ENCODE results near the gene PKD1L1. TPM values are rescaled to one million over a fixed set of nuclear protein-coding genes. Genes with fewer than 3 reads are reported as not detected.

PKD1L1 gene
- total RNA-seq, 1 experiment from 2014 or later, result 2.8 TPM

- H3K4me2 ChIP-seq (ENCODE audit: low read depth, low read length, poor library complexity, severe bottlenecking), result no peak overlapping the region
These were observed 101.1 kb downstream of the PKD1L1 start for GRCh38 chr7:47847207-47847606.

DNA sequence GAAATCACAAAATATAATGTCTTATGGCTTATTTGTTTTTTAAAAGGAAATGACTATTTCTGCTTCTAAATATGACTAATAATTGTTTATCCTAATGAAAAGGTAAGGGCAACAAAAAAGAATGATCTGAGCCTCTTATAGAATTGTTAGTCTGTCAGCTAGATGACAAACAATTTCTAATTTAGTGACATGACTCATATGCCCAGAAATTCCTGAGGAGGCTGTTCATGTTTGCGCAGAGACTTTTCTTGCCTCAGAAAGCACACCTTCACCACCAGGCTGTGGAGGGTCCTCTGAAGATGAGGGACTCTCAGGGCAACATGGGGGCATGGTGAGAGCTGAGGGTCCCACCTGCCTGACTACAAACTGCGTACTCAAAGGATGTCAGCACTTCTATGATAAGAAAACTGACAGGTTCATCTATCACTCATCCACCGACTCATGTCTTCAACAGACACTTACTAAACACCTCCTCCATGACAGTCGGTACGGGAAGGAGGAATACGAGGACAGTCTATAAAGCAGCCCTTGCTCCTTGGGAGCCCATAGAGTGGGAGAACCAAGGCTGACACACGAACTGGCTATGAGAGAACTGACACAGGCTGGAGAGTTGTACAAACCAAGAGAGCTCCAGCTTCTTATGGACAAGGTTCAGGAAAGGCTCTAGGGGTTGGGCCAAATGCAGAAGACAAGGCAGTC is 102.0 kb downstream of the PKD1L1 start:
- Histone ChIP-seq H3K27me3 (ENCODE audit: low read length) (no peaks in the 10 kb centered on the region), H4K20me1 (ENCODE audit: insufficient read depth, low read depth, low read length) (no peaks in the 10 kb centered on the region), H3K4me3 (ENCODE audit: low read length) (no peak overlapping the region), H2AFZ (ENCODE audit: low read length) (no peak overlapping the region), H3K27ac (ENCODE audit: low read length) (no peak overlapping the region), H3K36me3 (ENCODE audit: insufficient read depth, low read length) (no peaks in the 10 kb centered on the region), H3K9me2 (replicated peaks; ENCODE audit: insufficient read depth, low read length) (no peaks in the 10 kb centered on the region), H3K79me2 (ENCODE audit: low read length) (no peaks in the 10 kb centered on the region), H3K4me2 (ENCODE audit: low read depth, low read length, poor library complexity, severe bottlenecking) (no peak overlapping the region), H3K4me1 (ENCODE audit: low read length) (peaks cover 4% of the 10 kb centered on the region; the same call in 1 of the 2 replicates), H3K9ac (ENCODE audit: low read length) (no peak overlapping the region), H3K9me3 (ENCODE audit: low read length) (no peaks in the 10 kb centered on the region)
- no peak for DNase-seq

More at GRCh38 chr7:47847207-47847606, 101.1 kb downstream of the PKD1L1 start:
- Histone ChIP-seq H3K4me1 (ENCODE audit: low read length) (peaks cover 4% of the 10 kb centered on the region; the same call in 1 of the 2 replicates), H3K9me3 (ENCODE audit: low read length) (no peaks in the 10 kb centered on the region), H4K20me1 (ENCODE audit: insufficient read depth, low read depth, low read length) (no peaks in the 10 kb centered on the region), H3K36me3 (ENCODE audit: insufficient read depth, low read length) (no peaks in the 10 kb centered on the region), H2AFZ (ENCODE audit: low read length) (no peak overlapping the region), H3K9ac (ENCODE audit: low read length) (no peak overlapping the region), H3K79me2 (ENCODE audit: low read length) (no peaks in the 10 kb centered on the region), H3K9me2 (replicated peaks; ENCODE audit: insufficient read depth, low read length) (no peaks in the 10 kb centered on the region), H3K27me3 (ENCODE audit: low read length) (no peaks in the 10 kb centered on the region), H3K27ac (ENCODE audit: low read length) (no peak overlapping the region), H3K4me3 (ENCODE audit: low read length) (no peak overlapping the region)
- no peak for DNase-seq

DNA sequence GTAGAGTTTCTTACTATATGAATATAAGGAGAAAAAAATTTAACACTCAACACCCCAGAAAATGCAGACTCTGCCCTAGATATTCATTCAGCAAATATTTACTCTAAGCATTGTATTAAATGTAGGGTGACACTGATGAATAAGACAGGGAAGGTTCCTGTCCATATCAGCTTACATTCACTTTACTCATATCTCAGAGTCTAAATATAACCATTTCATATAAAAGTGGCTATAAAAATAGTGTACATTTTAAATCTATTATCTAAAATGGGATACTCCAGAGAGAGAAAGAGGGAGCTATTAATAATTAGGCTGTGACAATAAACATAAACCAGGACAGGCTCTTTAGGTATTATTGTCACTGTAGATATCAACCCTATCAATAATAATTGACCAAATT is 104.0 kb downstream of the PKD1L1 start:
- peaks cover 2% of the 10 kb centered on the region; the same call in 1 of the 2 replicates for H3K4me1 ChIP-seq (ENCODE audit: low read length)
- no peak overlapping the region for H3K4me2 ChIP-seq (ENCODE audit: low read depth, low read length, poor library complexity, severe bottlenecking)
- no peaks in the 10 kb centered on the region for H3K27me3 ChIP-seq (ENCODE audit: low read length)
- no peaks in the 10 kb centered on the region for H3K79me2 ChIP-seq (ENCODE audit: low read length)
- DNase-seq, result no peak
- no peak overlapping the region for H2AFZ ChIP-seq (ENCODE audit: low read length)
- H3K9me2 ChIP-seq (replicated peaks; ENCODE audit: insufficient read depth, low read length), result no peaks in the 10 kb centered on the region
- no peaks in the 10 kb centered on the region for H3K9me3 ChIP-seq (ENCODE audit: low read length)
- H3K27ac ChIP-seq (ENCODE audit: low read length), result no peak overlapping the region
- no peak overlapping the region for H3K9ac ChIP-seq (ENCODE audit: low read length)
- H4K20me1 ChIP-seq (ENCODE audit: insufficient read depth, low read depth, low read length), result no peaks in the 10 kb centered on the region
- H3K4me3 ChIP-seq (ENCODE audit: low read length), result no peak overlapping the region
- no peaks in the 10 kb centered on the region for H3K36me3 ChIP-seq (ENCODE audit: insufficient read depth, low read length)

DNA sequence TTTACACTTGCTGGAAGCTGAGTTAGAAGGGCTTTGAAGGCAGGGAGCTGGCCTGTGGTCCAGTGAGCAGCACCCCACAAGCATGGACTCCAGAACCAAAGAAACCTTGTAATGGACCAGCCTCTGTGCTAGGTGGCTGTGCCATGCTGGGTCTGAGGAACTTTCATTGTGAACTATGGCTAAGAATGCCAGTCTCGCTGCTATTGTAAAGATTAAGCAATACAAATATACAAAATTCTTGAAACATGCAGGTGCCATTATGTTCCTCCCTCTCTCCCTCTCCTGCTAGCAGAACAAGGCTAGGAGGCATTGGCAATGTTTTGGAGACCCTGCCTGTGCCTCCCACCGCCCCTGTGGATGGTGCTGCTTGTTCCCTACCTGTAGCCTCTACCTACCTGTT is 105.0 kb downstream of the PKD1L1 start:
- H3K9me3 ChIP-seq (ENCODE audit: low read length), result no peaks in the 10 kb centered on the region
- no peak overlapping the region for H2AFZ ChIP-seq (ENCODE audit: low read length)
- no peaks in the 10 kb centered on the region for H4K20me1 ChIP-seq (ENCODE audit: insufficient read depth, low read depth, low read length)
- H3K27me3 ChIP-seq (ENCODE audit: low read length), result no peaks in the 10 kb centered on the region
- no peak overlapping the region for H3K9ac ChIP-seq (ENCODE audit: low read length)
- no peaks in the 10 kb centered on the region for H3K9me2 ChIP-seq (replicated peaks; ENCODE audit: insufficient read depth, low read length)
- no peak overlapping the region for H3K4me3 ChIP-seq (ENCODE audit: low read length)
- H3K4me2 ChIP-seq (ENCODE audit: low read depth, low read length, poor library complexity, severe bottlenecking), result no peak overlapping the region
- no peaks in the 10 kb centered on the region for H3K79me2 ChIP-seq (ENCODE audit: low read length)
- no peak overlapping the region for H3K27ac ChIP-seq (ENCODE audit: low read length)
- H3K4me1 ChIP-seq (ENCODE audit: low read length), result no peaks in the 10 kb centered on the region
- H3K36me3 ChIP-seq (ENCODE audit: insufficient read depth, low read length), result no peaks in the 10 kb centered on the region
- no peak for DNase-seq

DNA sequence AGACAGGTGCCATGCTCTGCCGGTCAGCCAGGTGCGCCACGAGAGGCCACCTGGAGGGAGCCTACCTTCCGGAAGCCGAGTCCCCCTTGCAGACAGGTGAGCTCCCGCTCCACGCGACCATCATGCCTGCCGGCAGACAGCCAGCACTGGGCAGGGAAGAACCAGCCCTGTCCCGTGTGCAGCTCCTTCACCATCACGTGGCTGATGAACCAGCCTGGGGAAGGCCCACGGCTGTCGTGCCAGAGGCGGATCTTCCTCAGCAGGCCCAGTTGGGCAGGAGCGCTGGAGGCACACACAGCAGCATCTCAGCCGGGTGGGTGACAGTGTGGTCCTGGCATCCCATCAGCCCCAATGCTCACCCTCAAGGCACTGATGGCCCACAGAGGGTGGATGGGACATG is 108.9 kb downstream of the PKD1L1 start:
- Histone ChIP-seq H3K9ac (ENCODE audit: low read length) (no peak overlapping the region), H3K79me2 (ENCODE audit: low read length) (no peaks in the 10 kb centered on the region), H3K4me1 (ENCODE audit: low read length) (peaks cover 2% of the 10 kb centered on the region), H3K27ac (ENCODE audit: low read length) (no peak overlapping the region), H4K20me1 (ENCODE audit: insufficient read depth, low read depth, low read length) (no peaks in the 10 kb centered on the region), H2AFZ (ENCODE audit: low read length) (no peak overlapping the region), H3K4me2 (ENCODE audit: low read depth, low read length, poor library complexity, severe bottlenecking) (no peak overlapping the region), H3K4me3 (ENCODE audit: low read length) (no peak overlapping the region), H3K9me3 (ENCODE audit: low read length) (no peaks in the 10 kb centered on the region), H3K9me2 (replicated peaks; ENCODE audit: insufficient read depth, low read length) (no peaks in the 10 kb centered on the region), H3K36me3 (ENCODE audit: insufficient read depth, low read length) (no peaks in the 10 kb centered on the region), H3K27me3 (ENCODE audit: low read length) (no peaks in the 10 kb centered on the region)
- DNase-seq, result no peak

- no peaks in the 10 kb centered on the region for H3K9me3 ChIP-seq (ENCODE audit: low read length)
- DNase-seq, result no peak
- no peaks in the 10 kb centered on the region for H3K36me3 ChIP-seq (ENCODE audit: insufficient read depth, low read length)
- H2AFZ ChIP-seq (ENCODE audit: low read length), result no peak overlapping the region
- no peak overlapping the region for H3K9ac ChIP-seq (ENCODE audit: low read length)
- H3K4me3 ChIP-seq (ENCODE audit: low read length), result no peak overlapping the region
- H3K27me3 ChIP-seq (ENCODE audit: low read length), result no peaks in the 10 kb centered on the region
- no peak overlapping the region for H3K27ac ChIP-seq (ENCODE audit: low read length)
- no peaks in the 10 kb centered on the region for H3K79me2 ChIP-seq (ENCODE audit: low read length)
- no peaks in the 10 kb centered on the region for H4K20me1 ChIP-seq (ENCODE audit: insufficient read depth, low read depth, low read length)
- no peak overlapping the region for H3K4me2 ChIP-seq (ENCODE audit: low read depth, low read length, poor library complexity, severe bottlenecking)
- no peaks in the 10 kb centered on the region for H3K9me2 ChIP-seq (replicated peaks; ENCODE audit: insufficient read depth, low read length)
- H3K4me1 ChIP-seq (ENCODE audit: low read length), result peaks cover 18% of the 10 kb centered on the region
These were observed 110.4 kb downstream of the PKD1L1 start for GRCh38 chr7:47837826-47838225.

- no peaks in the 10 kb centered on the region for H3K27me3 ChIP-seq (ENCODE audit: low read length)
- H2AFZ ChIP-seq (ENCODE audit: low read length), result no peak overlapping the region
- H3K4me3 ChIP-seq (ENCODE audit: low read length), result no peak overlapping the region
- H3K4me1 ChIP-seq (ENCODE audit: low read length), result peaks cover 30% of the 10 kb centered on the region
- H3K79me2 ChIP-seq (ENCODE audit: low read length), result no peaks in the 10 kb centered on the region
- no peak overlapping the region for H3K4me2 ChIP-seq (ENCODE audit: low read depth, low read length, poor library complexity, severe bottlenecking)
- no peaks in the 10 kb centered on the region for H4K20me1 ChIP-seq (ENCODE audit: insufficient read depth, low read depth, low read length)
- no peaks in the 10 kb centered on the region for H3K9me2 ChIP-seq (replicated peaks; ENCODE audit: insufficient read depth, low read length)
- H3K9me3 ChIP-seq (ENCODE audit: low read length), result no peaks in the 10 kb centered on the region
- H3K27ac ChIP-seq (ENCODE audit: low read length), result no peak overlapping the region
- no peaks in the 10 kb centered on the region for H3K36me3 ChIP-seq (ENCODE audit: insufficient read depth, low read length)
- no peak for DNase-seq
- no peak overlapping the region for H3K9ac ChIP-seq (ENCODE audit: low read length)
These were observed 111.6 kb downstream of the PKD1L1 start for GRCh38 chr7:47836503-47837202.

DNA sequence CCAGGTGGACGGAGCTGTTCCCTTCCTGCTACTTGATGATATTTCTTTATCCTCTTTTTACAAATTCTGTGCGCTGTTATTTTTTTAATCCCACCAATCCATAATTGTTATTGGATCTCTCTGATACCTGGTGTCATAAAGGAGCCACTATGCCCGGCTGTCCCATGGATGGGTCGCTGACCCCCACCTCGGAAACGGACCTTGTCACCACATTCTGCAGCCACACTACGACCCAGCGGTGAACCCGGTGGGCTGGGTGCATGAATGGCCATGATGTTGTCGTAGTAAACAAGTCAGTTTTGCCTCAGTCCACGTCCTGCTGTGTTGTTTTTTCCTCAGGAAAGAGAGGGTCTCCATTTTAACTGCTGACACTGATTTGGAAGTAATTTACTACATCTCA is 112.2 kb downstream of the PKD1L1 start:
- no peaks in the 10 kb centered on the region for H3K9me3 ChIP-seq (ENCODE audit: low read length)
- no peaks in the 10 kb centered on the region for H3K27me3 ChIP-seq (ENCODE audit: low read length)
- H3K9me2 ChIP-seq (replicated peaks; ENCODE audit: insufficient read depth, low read length), result no peaks in the 10 kb centered on the region
- H2AFZ ChIP-seq (ENCODE audit: low read length), result no peak overlapping the region
- H3K36me3 ChIP-seq (ENCODE audit: insufficient read depth, low read length), result no peaks in the 10 kb centered on the region
- no peak for DNase-seq
- no peak overlapping the region for H3K9ac ChIP-seq (ENCODE audit: low read length)
- H3K4me3 ChIP-seq (ENCODE audit: low read length), result no peak overlapping the region
- H4K20me1 ChIP-seq (ENCODE audit: insufficient read depth, low read depth, low read length), result no peaks in the 10 kb centered on the region
- H3K4me1 ChIP-seq (ENCODE audit: low read length), result peaks cover 35% of the 10 kb centered on the region
- H3K27ac ChIP-seq (ENCODE audit: low read length), result no peak overlapping the region
- no peaks in the 10 kb centered on the region for H3K79me2 ChIP-seq (ENCODE audit: low read length)
- no peak overlapping the region for H3K4me2 ChIP-seq (ENCODE audit: low read depth, low read length, poor library complexity, severe bottlenecking)
